SH-SY5Y (cell line): ENCODE data around the gene EFCAB11.

ENCODE experiments used
- GATA2 ChIP-seq: IDR thresholded peaks from 2 replicates; pipeline ENCODE4 v1.6.1; 2011; ENCODE audit warnings: mild to moderate bottlenecking, low read depth, low read length
- GATA3 ChIP-seq: IDR thresholded peaks from 2 replicates; pipeline ENCODE4 v1.6.1; 2011; ENCODE audit warnings: low read depth, mild to moderate bottlenecking, low read length, moderate library complexity

GRCh38 chr14:89750281-89750755 is 204.2 kb downstream of the EFCAB11 start:
- TF ChIP-seq GATA2 (no peak), GATA3 (no peak)
